Activated CD8-positive, alpha-beta memory T cell treated with anti-CD3 and anti-CD28 coated beads for 4 hours (primary cell): Measurements from ENCODE around the gene MORF4L2.
"Not testable (repeated sequence)": the region's sequence is repeated elsewhere in the genome, so short reads cannot be mapped to it uniquely, and the experiment has no call there.

Experiments
- DNase-seq, 2 donors: peaks; one replicate each; pipeline ENCODE4 v3.0.0-alpha.2; 2020; ENCODE audit warnings: low read depth in 2 of 2

Gene MORF4L2

DNA sequence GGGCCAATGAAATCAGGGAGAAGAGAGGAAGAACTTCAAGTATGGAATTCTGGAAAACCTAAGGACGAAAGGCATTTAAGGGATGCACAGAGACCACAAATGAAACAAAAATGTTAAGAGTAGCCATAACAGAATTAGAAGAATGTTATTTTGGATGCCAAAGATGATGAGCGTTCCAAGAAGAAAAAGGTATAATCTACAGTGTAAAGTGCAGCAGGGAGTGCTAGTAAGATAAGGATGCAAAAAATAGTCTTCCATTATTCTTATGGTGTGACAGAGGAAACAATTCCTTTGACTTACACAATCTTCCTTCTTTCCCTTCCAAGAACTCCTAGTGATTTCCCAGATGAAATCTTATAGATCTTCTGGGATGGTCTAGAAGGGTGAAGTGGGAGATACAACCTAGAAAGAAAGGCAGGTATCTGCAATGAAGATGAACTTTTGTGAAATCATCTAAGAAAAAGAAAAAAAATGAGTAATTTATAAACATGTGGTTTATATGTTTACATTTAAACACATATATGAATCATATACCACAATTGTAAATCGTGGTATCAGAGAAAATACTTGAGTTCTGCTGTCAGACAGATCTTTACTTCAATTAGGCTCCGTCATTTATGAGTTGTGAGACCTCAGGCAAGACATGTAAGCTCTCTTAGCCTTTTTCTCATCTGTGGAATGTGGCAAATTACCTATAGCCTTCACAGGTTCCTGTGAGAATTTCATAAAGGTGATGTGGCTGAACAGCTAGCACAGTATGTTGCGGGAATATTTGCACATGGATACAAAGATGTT is 8.1 kb downstream of the MORF4L2 start:
- DNase-seq: no peak

DNA sequence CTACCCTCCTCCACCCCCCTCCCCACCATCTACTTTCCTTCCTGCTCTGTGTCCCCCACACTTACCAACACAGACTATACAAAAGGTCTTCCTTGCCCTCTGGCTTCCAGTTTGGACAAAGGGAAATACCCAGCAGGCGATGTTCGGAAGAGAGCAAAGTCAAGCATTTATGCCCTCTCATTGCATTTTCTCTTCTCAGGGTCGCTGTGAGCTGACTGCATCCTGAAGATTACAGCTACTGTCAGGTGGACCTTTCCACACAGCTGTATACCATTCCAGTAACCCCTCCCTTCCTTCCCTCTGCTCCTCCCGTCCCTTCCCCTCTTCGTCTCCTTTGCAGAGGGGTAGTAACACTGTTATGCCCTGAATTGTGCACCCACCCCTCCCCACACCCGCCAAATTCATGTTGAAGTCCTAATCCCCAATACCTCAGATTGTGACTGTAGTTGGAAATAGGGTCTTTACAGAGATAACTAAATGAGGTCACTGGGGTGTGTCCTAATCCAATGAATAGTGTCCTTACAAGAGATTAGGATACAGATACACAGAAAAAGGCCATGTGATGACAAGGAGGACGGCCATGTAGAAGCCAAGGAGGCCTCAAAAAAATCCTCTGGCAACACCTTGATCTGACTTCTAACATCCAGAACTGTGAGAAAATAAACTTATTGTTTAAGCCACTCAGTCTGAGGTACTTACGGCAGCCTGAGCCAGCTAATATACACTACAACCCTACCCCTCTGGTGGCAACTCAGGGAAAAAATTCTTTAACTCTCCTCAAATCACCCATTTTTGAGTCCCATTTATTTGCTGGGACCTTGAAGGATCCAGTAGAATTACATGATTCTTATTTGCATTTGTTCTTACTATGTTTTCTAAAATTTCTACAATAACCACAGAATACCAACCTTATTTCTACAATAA is 11.7 kb downstream of the MORF4L2 start:
- no peak for DNase-seq

DNA sequence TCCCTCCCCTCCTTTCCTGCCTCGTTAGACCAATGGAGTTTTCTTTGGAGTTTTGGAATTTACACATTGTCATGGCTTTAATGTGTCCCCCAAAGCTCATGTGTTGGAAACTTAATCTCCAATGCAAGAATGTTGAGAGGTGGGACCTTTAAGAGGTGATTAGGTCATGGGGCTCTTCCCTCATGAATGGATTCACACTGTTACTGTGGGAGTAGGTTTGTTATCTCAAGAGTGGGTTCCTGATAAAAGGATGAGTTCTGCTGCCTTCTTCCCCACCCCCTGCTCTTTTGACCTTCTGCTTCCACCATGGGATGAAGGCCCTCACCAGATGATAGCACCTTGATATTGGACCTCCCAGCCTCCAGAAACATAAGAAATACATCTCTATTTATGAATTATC is 16.8 kb downstream of the MORF4L2 start:
- DNase-seq: no peak

DNA sequence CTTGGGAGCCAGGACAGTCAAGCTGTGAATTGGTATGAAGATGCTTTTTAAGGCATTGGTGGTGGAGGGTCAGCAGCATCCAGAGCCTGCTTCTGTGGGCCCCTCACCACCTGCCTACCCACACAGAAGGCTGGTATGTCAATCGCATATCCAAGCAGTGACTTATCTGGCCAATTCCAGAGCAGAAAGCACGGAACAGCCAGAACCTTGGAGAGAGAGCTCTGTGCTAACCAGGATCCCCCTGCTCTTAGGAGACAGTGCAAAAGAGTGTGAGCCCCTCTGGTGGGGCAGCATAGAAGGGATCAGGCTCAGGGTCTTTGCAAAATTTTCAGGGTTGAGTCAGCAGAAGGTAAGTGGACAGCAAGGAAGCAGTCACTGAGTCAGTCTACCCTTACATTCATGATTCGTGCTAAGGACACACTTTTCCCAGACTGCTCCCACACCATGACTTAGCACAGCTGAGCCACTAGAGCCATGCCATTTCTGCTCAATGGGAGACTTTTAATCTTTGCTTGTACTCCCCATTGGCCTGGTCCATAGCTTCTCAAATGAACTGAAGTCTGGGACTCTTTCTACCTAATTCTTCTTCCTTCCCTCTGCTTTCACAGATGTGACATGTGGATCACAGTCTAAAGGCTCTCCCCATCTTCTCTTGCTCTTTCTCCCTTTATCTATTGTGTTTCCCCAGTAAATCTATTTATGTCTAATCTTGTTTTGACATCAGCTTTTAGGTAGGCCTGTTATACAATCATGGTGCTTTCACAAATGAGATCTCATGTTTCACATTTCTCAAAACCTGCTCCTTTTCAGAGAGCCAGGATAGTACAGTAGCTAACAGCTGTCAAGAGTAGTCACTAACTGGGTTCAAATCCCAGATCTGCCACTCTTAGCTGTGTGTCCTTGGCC is 20.0 kb downstream of the MORF4L2 start:
- no peak for DNase-seq

DNA sequence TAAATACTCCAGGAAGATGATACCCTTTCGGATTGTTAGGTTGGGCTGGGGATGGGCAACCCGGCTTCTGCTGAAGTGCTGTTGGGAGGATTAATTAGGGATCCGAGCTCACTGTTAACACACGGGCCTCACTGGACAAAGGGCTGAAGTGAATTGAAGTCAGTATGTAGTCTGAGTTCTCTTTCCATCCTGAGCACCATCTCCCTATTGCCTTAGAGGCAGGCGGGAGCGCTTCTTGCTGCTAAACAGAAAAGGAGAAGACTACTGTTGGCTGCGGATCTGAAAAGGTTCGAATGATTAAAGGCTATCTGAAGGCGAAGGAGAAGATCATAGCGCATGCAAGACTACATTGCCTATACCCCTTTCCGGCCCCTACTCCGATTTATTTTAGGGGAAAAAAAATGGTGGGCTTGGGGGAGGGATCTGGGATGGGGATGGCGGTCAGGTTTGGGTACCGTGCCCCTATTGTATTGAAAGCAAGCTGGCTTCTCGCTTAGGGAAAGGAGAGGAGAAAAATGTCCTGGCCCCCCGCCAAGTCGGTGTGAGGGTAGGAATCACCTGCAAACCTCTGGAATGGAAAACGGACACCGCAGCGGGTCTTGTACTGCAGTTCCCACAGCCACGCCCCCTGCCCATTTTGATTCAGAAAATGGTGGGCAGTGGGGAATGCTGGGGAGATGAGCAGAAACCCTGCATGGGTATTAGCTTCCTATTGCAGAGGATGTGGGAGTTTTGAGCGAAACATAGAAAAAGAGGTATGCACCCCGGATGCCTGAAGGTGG is 22.3 kb downstream of the MORF4L2 start:
- DNase-seq: no peak

DNA sequence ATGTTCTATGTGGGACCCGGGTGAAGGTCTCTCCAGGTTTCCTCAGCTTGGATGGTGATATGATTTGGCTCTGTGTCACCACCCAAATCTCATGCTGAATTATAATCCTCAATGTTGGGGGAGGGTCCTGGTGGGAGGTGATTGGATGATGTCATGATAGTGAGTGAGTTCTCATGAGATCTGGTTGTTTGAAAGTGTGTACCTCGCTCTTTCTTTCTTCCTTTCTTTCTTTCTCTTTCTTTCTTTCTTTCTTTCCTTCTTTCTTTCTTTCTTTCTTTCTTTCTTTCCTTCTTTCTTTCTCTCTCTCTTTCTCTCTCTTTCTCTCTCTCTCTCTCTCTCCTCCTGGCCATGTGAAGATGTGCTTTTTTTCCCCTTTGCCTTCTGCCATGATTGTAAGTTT is 27.0 kb downstream of the MORF4L2 start:
- not testable (repeated sequence) for DNase-seq

DNA sequence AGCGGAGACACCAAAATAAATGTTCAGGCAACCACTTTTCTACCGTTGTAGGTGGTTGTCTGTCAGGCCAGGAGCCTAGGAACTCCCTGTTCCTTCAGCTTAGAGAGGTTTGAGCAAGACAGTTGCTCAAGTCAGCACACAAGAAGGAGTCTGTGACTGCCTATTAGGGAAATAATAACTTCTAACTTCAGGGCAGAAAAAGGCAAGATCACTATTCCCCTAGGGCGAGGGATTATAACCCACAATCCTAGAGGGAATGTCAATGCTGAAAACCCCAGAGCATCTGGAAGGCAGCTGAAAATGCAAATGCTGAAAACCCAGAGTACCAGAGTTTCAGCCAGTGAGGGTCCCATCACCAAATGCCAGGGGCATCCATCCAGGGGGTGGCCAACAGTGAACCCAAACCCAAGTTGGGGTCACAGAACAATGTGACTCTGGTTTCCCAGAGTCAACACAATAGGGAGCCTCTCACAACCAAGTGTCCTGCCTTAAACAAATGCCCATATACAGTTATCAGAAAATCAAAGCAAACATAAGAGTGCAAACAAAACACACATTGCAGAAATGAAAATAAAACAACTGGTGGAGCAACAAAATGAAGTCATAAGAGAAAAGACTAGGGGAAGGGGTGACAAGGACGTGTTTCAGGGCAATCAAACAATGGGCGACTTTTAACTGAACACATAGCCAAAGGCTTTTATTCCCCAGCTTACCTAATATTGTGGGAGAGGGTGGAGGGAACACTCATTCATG is 27.6 kb downstream of the MORF4L2 start:
- no peak for DNase-seq

DNA sequence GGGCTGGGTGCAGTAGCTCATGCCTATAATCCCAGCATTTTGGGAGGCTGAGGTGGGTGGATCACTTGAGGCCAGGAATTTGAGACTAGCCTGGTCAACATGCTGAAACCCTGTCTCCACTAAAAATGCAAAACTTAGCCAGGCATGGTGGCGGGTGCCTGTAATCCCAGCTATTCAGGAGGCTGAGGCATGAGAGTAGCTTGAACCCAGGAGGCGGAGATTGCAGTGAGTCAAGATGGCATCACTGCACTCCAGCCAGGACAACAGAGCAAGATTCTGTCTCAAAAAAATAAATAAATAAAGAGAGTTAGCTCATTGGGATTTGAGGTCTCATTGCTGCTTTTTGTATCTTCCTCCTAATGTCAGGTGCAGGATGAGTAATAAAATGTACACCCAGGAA is 29.4 kb downstream of the MORF4L2 start:
- DNase-seq: not testable (repeated sequence)

DNA sequence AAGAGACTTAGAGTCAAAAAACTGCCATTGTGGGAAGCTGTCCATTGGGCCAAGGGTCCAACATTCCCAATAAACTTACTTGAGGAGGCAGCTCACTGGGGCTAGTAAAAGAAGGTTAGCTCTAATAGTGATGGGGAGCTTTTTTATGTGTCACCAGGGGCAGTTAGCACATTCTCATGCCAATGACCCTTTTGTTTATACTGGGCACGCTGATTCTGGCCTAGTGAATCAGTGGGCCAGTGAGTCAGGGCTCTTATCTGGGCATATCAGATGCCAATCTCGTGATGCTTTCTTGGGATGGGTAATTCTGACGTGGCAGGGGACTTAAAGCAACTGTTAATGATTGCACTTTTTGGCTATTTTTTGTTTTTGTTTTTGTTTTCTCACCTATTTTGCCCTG is 29.9 kb downstream of the MORF4L2 start:
- no peak for DNase-seq

DNA sequence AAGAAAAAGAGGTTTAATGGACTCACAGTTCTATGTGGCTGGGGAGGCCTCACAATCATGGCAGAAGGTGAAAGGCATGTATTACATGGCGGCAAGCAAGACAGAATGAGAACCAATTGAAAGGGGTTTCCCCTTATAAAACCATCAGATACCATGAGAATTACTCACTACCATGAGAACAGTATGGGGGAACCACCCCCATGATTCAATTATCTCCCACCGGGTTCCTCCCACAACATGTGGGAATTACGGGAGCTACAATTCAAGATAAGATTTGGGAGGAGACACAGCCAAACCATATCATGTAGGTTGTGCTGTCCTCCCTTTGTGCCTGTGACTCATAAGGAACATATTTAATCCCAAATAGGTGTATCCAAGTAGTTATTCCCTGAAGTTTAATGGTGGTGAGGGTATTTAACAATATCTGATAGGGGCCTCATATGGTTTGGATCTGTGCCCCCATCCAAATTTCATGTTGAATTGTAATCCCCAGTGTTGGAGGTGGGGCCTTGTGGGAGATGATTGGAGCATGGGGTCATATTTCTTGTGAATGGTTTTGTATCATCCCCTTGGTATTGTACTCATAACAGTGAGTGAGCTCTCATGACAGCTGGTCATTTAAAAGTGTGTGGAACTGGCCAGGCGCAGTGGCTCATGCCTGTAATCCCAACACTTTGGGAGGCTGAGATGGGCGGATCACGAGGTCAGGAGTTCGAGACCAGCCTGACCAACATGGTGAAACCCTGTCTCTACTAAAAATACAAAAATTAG is 31.1 kb downstream of the MORF4L2 start:
- DNase-seq: not testable (repeated sequence)

DNA sequence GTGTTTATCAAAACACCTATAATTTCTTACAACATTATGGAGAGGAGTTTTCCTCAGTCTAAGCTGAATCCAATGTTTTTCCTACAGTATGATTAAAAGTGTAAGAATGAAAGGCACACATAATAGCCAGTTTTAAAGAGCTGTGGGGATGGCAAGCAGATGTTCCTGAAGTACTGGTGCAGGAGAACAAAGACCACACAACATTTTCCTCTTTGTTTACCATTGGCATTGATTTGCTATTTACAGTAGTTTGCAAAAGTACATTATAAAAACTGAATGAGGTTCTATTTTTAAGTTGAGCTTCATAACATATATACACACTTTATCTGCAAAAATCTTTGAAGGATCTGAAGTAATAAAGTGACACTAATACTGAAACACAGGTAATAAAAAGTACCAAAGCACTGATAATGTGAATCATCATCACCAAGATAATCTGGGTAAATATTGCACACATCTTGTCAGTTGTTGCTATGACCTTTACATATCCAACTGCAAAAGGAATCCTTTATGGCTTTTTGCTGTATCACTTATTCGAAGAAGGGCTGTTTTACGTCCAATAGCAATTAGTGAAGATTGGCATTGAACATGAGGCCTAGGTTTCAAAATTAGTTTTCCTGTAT is 35.2 kb downstream of the MORF4L2 start:
- no peak for DNase-seq

DNA sequence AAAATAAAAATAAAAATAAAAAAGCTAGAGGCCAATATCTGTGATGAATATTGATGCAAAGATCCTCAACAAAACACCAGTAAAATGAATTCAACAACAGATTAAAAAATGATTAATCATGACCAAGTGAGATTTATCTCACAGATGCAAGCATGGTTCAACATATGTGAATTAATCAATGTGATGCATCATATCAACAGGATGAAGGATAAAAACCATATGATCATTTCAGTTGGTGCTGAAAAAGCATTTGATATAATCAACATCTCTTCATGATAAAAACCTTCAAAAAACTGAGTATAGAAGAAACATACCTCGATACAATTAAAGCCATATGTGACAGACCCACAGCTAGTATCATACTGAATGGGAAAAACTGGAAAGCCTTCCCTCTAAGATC is 38.9 kb downstream of the MORF4L2 start:
- DNase-seq: no peak

DNA sequence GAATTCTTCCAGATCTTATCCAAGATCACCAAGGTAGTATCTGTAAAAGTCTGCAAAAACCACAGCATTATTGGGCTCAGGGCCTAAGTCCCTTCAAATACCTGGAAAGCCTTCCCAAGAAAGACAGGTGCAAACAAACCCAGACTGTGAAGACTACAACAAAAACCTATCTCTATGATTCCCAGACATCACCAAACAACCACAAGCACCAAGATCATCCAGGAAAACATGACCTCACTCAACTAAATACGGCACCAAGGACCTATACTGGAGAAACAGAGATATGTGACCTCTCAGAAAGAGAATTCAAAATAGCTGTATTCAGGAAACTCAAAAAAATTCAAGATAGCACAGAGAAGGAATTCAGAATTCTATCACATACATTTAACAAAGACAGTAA is 42.4 kb downstream of the MORF4L2 start:
- DNase-seq: no peak

DNA sequence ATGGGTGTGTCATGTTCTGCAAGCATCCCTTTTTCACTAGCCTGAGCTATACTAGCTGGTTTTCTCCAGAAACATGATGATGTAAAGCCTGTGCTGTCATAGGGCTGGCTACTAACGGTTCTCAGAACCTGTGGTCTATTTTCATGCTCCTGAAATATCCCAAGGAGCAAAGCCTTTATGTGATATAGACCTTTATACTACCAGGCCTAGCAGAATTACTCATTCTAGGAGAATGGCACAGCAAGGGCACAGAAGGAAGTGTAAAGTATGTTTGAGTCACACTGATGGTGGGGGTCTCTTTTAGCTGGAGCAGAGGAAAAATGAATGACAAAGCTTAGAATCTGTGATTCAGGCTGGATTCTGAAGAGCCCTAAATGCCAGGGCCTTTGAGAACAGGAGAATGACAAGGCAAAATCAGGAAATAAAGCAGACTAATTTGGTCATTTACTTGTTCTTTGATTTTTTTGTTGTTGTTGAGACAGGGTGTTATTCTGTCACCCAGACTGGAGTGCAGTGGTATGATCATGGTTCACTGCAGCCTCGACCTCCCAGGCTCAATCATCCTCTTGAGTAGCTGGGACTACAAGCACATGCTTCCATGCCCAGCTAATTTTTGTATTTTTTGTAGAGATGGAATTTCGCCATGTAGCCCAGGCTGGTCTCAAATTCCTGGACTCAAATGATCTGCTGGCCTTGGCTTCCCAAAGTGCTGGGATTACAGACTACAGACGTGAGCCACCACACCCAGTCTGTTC is 45.9 kb downstream of the MORF4L2 start:
- DNase-seq: no peak

DNA sequence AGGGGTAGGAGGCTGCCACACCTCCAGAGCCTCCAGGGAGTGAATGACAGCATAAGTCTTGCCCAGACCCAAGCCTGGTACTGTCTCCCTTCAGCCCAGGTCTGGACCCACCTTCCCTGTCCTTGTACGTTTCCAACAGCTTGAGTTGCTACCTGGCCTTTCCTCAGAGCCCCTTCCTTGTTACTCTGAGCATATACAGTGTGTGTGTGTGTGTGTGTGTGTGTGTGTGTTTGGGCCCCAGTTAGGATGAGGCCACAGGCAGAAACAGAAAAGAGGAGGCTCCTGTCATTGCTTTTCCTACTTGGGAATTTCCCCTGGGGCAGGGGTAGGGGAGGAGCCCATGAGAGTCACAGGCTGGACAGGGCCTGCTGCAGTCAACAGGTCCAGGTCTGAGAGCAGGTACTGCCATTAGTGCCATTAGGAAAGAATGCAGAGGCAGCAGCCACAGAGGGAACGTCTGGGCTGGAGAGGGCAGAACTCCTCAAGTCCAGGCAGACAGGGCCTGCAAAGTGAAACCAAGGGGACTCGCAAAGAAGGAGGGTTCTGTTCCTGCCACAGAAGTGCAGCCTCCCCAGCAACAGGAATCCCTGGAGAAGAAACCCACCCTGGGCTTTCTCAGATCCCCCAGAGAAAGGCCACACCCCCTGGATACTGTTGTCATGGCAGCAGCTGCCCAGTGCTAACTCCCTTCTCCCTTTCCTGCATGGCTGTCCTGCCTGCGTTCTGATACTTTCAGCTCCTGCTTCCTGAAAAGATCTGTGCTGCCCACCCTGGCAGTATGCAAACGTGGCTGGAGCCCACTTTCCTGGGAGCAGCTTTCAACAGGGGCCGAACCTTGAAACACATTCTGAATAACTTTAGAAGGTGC is 47.8 kb downstream of the MORF4L2 start:
- DNase-seq: not testable (repeated sequence)

DNA sequence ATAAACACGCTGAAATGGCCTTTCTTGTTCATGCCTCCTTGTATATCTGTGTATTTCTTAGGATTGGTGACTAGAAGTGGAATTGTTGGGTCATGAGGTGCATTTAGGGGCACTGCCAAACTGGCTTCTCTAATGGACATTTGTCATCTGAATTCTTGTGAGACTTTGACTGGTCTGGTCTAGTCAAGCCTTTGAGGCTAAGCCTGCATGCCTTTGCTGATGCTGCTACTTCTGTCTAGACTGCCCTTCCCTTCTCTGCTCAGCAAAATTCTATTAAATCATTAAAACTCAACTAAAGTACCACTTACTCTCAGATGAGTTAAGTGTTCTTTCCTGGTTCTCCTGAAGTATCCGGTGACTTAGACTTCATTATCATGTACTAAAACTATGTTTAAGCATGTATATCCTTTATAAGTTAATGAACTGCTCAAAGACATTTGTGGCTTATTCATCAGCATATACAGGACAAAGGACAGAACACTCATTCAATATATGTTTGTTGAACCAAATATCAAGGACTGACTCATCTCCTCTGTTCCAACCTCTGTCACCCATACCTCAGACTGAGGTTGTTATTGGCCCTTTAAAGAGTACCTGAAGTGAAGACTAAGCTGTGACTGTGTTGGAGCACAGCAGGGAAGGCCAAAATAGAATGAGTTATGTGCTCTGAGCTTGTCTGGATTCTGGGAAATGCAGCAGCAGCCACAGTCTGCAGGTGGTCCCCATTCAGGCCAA is 48.7 kb downstream of the MORF4L2 start:
- DNase-seq: no peak

DNA sequence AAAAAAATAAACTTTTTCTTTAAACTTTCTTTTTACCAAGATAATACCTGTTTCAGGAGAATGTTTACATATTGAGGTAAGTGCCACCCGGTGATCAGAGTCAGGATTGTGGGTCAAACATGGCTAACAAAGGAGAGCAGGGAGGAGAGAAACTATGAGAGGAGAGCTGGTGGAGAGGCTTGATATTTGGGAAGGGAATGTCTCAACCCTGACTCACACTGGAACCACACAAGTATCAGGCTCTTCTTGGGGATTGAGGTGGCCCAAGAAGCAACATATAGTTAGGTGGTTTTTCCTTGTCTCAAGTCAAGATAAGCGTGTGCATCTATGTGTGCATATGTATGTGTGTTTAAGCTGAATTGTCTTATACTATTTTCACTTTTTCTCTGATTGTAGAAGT is 51.1 kb downstream of the MORF4L2 start:
- no peak for DNase-seq
